ENCODE data around the gene PPM1K.

The PPM1K gene

GRCh38 chr4:88217169-88217568 lies 67.2 kb downstream of the PPM1K start:
- DNase-seq (ENCODE audit: low spot score): no peak

GRCh38 chr4:88216395-88216794 lies 68.0 kb downstream of the PPM1K start:
- DNase-seq (ENCODE audit: low spot score): no peak

GRCh38 chr4:88215351-88215750 lies 69.0 kb downstream of the PPM1K start:
- no peak for DNase-seq (ENCODE audit: low spot score)

- DNase-seq (ENCODE audit: low spot score): no peak
Measured at GRCh38 chr4:88212253-88212561, 72.2 kb downstream of the PPM1K start.

- DNase-seq (ENCODE audit: low spot score): peak; percentile 56
Measured at GRCh38 chr4:88211473-88212252, 72.7 kb downstream of the PPM1K start.

- no peak for DNase-seq (ENCODE audit: low spot score)
Measured at GRCh38 chr4:88208156-88208555, 76.2 kb downstream of the PPM1K start.
